ENCODE results near the gene PNPLA7. TPM values are rescaled to one million over a fixed set of nuclear protein-coding genes. Genes with fewer than 3 reads are reported as not detected.

Gene PNPLA7
- total and polyA plus RNA-seq, 4 donors = 0.75 to 6.5 (median 2.1) TPM

- TF ChIP-seq GABPA (IDR thresholded peaks at IDR 0.05 in 1 of 2, conservative IDR thresholded peaks at IDR 0.05 in 1 of 2) = no peak
- TF ChIP-seq REST (IDR thresholded peaks at IDR 0.05) = no peak
- TF ChIP-seq ZBTB33 (IDR thresholded peaks at IDR 0.05) = no peak
- TF ChIP-seq FOXA2 (IDR thresholded peaks at IDR 0.05) = no peak
- no peak for TF ChIP-seq FOXA1 (IDR thresholded peaks at IDR 0.05)
- no peak for TF ChIP-seq JUND (IDR thresholded peaks at IDR 0.05)
- peaks cover 4 to 22% (median 6%) of the 10 kb centered on the region in 4 donors for H3K36me3 ChIP-seq (ENCODE audit: control insufficient read depth in 4 of 4, insufficient read depth in 3 of 4, low read depth in 1 of 4, low read length in 3 of 4)
- DNase-seq (ENCODE audit: low spot score) = no peak
Measured at GRCh38 chr9:137581361-137582285, 31.4 kb upstream of the PNPLA7 start.

GRCh38 chr9:137580954-137581322 lies 30.7 kb upstream of the PNPLA7 start:
- H3K4me3 ChIP-seq (ENCODE audit: low read depth in 1 of 3, low read length in 3 of 3) = no peak overlapping the region
- H3K4me1 ChIP-seq (ENCODE audit: control insufficient read depth in 4 of 4, insufficient read depth in 4 of 4, low read length in 3 of 4) = peaks cover 6 to 33% (median 14%) of the 10 kb centered on the region in 4 donors
- no peak overlapping the region for H3K9ac ChIP-seq (ENCODE audit: low read depth in 1 of 2, low read length in 2 of 2)
- H3K9me3 ChIP-seq (ENCODE audit: control insufficient read depth in 4 of 4, low read length in 3 of 4) = no peaks in the 10 kb centered on the region
- TF ChIP-seq REST (IDR thresholded peaks at IDR 0.05) (no peak), FOXA1 (IDR thresholded peaks at IDR 0.05) (no peak), EGR1 (IDR thresholded peaks at IDR 0.05; ENCODE audit: low read depth in 2 of 2) (no peak), CTCF (IDR thresholded peaks at IDR 0.05; ENCODE audit: low read depth, low read length, missing input control) (no peak), ATF3 (IDR thresholded peaks at IDR 0.05) (no peak), ZBTB33 (IDR thresholded peaks at IDR 0.05) (no peak)
- WGBS = 96% methylated on average over 4 of the region's 4 CpGs
- no peak for DNase-seq (ENCODE audit: low spot score)
- no peak overlapping the region for H3K27ac ChIP-seq (ENCODE audit: low read depth in 1 of 2, low read length in 2 of 2)
- H3K36me3 ChIP-seq (ENCODE audit: control insufficient read depth in 4 of 4, insufficient read depth in 3 of 4, low read depth in 1 of 4, low read length in 3 of 4) = peaks cover 4 to 18% (median 5%) of the 10 kb centered on the region in 4 donors
- H3K27me3 ChIP-seq (ENCODE audit: control insufficient read depth in 4 of 4, insufficient read depth in 4 of 4, low read length in 3 of 4) = no peaks in the 10 kb centered on the region

More at GRCh38 chr9:137581361-137582285, 31.4 kb upstream of the PNPLA7 start:
- Histone ChIP-seq H3K9me3 (ENCODE audit: control insufficient read depth in 4 of 4, low read length in 3 of 4) (no peaks in the 10 kb centered on the region), H3K4me3 (ENCODE audit: low read depth in 1 of 3, low read length in 3 of 3) (no peak overlapping the region), H3K4me1 (ENCODE audit: control insufficient read depth in 4 of 4, insufficient read depth in 4 of 4, low read length in 3 of 4) (peaks cover 6 to 28% (median 12%) of the 10 kb centered on the region in 4 donors), H3K27me3 (ENCODE audit: control insufficient read depth in 4 of 4, insufficient read depth in 4 of 4, low read length in 3 of 4) (no peaks in the 10 kb centered on the region), H3K27ac (ENCODE audit: low read depth in 1 of 2, low read length in 2 of 2) (no peak overlapping the region), H3K9ac (ENCODE audit: low read depth in 1 of 2, low read length in 2 of 2) (no peak overlapping the region)
- WGBS = 95% methylated on average over 22 of the region's 22 CpGs
